IPS-18c (cell line): ENCODE data around the gene SRF.
A peak's percentile ranks its signal among the peaks of the same experiment; 100 is the strongest.

Experiments
- H3K4me3 ChIP-seq: 2 replicates; pipeline ENCODE4 v1.7.0; 2013; ENCODE audit warnings: low read depth, mild to moderate bottlenecking, low read length, moderate library complexity; ENCODE audit not compliant: insufficient read depth
- H3K9me3 ChIP-seq: one replicate; pipeline ENCODE4 v1.6.1; 2013; ENCODE audit warnings: mild to moderate bottlenecking, low read length, moderate library complexity; ENCODE audit not compliant: control insufficient read depth, insufficient read depth

The SRF gene

GRCh38 chr6:43222418-43223059, 51.5 kb downstream of the SRF start:
- H3K4me3 ChIP-seq: no peak overlapping the region
- no peaks in the 10 kb centered on the region for H3K9me3 ChIP-seq

- no peak overlapping the region for H3K4me3 ChIP-seq
- H3K9me3 ChIP-seq: no peaks in the 10 kb centered on the region
Observed at GRCh38 chr6:43223175-43223574, 52.1 kb downstream of the SRF start.

DNA sequence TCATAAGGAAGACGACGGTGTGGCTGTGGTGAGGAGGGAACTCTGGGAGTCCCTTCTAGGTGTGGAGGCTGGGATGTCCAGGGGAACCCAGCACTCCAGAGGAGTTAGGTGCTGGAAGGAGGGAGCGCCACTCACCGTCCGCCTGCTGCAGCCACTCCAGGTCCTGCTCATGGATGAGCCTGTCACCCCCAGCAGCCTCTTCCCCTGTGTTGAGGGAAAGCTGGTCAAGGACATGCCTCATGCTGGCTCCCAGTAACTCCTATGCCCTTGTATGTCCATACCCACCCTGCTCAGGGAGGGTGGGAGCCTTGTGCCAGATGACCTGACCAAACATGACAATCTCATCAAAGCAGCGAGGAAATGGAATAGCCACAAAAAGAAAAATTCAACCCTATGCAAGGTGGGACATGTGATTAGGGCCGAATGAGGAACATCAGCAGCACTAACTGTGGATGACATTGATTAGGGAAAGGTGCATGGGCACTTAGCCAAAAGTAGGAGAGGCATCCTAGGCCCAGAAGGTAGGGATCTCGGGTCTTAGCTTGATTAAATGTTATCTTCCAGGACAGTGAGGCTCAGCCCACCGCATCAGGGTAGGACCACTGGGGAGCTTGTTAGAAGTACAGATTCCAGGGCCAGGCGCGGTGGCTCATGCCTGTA, 55.3 kb downstream of the SRF start:
- Histone ChIP-seq H3K9me3 (no peaks in the 10 kb centered on the region), H3K4me3 (no peak overlapping the region)

DNA sequence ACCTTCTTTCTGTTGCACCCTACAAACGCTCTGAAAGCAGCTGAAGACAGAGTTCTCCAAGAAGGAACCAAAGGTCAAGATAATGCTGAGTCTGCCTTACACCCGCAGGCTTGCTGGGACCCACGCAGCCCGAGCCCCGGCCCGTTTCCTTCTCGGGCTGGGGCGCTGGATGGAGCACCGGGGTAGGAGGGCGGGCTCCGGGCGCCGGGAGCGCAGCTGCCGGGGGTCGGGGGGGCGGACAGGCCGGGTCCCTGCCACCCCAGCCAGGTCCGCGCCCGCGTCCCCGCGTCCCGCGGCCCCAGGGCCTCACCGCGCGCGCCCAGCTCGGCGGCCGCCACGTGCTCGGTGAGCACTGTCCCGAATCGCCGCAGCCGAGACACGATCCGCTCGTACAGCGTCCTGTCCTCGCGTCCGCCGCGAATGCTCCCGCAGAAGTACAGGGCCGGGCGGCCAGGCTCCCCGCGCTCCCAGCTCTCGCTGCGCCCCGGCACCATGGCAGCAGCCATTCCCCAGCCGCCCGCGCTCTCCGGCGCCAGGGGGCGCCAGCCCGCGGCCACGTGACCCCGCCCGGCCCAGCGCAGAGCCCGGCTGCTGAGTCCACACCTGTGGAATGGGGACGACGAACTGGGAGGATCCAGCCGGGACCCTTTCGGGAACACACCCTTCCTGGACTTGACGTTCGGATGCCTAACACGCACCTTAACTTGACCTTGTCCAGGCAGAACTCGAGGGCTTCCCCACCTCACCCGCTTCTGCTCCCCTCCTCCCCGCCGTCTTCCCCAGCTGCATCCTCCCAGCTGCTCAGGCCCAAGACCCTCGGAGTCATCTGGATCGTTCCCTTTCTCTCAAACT, 58.1 kb downstream of the SRF start, which contains the start of gene DNPH1:
Gene DNPH1, minus strand, starts transcription at position 531 of the 852 bp plus-strand sequence. Its CDS starts 25 bp downstream, at position 506.
- Histone ChIP-seq H3K9me3 (no peaks in the 10 kb centered on the region), H3K4me3 (peak within 1 kb of the TSS; percentile 71)

GRCh38 chr6:43229803-43230620, 58.9 kb downstream of the SRF start:
- H3K9me3 ChIP-seq: no peaks in the 10 kb centered on the region
- peak overlapping the region; percentile 71; the same call in 1 of the 2 replicates for H3K4me3 ChIP-seq

DNA sequence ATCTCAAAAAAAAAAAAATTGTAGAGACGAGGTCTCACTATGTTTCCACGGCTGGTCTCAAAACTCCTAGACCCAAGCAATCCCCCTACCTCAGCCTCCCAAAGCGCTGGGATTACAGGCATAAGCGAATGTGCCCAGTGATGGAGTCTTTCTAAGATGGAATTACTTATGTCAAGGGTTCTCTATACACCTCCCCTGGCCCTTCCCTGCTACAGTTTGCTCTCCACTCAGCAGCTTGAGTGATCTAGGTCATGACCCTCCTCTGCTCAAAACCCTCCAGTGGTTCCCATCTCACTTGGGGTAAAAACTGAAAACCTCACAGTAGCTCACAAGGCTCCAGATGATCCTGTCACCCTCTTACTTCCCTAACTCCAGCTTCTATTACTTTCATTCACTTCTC, 60.0 kb downstream of the SRF start:
- H3K9me3 ChIP-seq: no peaks in the 10 kb centered on the region
- H3K4me3 ChIP-seq: no peak overlapping the region
